GM12864 (cell line): ENCODE results near the gene CAVIN1.
"Not testable (repeated sequence)": the region's sequence is repeated elsewhere in the genome, so short reads cannot be mapped to it uniquely, and the experiment has no call there.

ENCODE experiments used
- DNase-seq: peaks from one replicate; pipeline ENCODE4 v3.0.0-alpha.2; 2011; ENCODE audit warnings: low read depth
- H3K4me3 ChIP-seq: 2 replicates; pipeline ENCODE4 v1.5.1; 2011; ENCODE audit warnings: mild to moderate bottlenecking, low read depth, low read length, control low read depth
- TF ChIP-seq, protein P1 (sequence below): IDR thresholded peaks from 2 replicates; pipeline ENCODE4 v1.5.1; 2011; ENCODE audit warnings: low read depth, mild to moderate bottlenecking, moderate library complexity, low read length, control low read depth, inconsistent platforms; ENCODE audit errors: missing control alignments

CAVIN1 gene

GRCh38 chr17:42403150-42403549, 19.9 kb downstream of the CAVIN1 start:
- no peak overlapping the region for H3K4me3 ChIP-seq
- TF ChIP-seq, protein P1, sequence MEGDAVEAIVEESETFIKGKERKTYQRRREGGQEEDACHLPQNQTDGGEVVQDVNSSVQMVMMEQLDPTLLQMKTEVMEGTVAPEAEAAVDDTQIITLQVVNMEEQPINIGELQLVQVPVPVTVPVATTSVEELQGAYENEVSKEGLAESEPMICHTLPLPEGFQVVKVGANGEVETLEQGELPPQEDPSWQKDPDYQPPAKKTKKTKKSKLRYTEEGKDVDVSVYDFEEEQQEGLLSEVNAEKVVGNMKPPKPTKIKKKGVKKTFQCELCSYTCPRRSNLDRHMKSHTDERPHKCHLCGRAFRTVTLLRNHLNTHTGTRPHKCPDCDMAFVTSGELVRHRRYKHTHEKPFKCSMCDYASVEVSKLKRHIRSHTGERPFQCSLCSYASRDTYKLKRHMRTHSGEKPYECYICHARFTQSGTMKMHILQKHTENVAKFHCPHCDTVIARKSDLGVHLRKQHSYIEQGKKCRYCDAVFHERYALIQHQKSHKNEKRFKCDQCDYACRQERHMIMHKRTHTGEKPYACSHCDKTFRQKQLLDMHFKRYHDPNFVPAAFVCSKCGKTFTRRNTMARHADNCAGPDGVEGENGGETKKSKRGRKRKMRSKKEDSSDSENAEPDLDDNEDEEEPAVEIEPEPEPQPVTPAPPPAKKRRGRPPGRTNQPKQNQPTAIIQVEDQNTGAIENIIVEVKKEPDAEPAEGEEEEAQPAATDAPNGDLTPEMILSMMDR: peak; percentile 62
- no peak for DNase-seq

- DNase-seq: no peak
- H3K4me3 ChIP-seq: no peak overlapping the region
- TF ChIP-seq, protein P1: no peak
These were observed 20.9 kb downstream of the CAVIN1 start for GRCh38 chr17:42402117-42402516.

DNA sequence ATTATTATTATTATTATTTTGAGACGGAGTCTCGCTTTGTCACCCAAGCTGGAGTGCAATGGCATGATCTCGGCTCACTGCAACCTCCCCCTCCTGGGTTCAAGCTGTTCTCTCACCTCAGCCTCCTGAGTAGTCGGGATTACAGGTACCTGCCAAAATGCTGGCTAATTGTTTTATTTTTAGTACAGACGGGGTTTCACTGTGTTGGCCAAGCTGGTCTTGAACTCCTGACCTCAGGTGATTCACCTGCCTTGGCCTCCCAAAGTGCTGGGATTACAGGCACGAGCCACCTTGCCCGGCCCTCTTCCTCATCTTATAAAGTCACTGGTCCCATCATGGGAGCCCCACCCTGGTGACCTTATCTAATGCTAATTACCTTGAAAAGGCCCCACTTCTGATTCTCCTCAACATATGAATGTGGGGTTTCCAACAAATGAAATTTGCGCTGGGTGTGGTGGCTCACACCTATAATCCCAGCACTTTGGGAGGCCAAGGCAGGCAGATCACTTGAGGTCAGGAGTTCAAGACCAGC, 22.1 kb downstream of the CAVIN1 start:
- not testable (repeated sequence) for DNase-seq, H3K4me3 ChIP-seq

GRCh38 chr17:42399948-42400843, 22.9 kb downstream of the CAVIN1 start:
- TF ChIP-seq, protein P1: no peak
- H3K4me3 ChIP-seq: no peak overlapping the region
- DNase-seq: no peak

DNA sequence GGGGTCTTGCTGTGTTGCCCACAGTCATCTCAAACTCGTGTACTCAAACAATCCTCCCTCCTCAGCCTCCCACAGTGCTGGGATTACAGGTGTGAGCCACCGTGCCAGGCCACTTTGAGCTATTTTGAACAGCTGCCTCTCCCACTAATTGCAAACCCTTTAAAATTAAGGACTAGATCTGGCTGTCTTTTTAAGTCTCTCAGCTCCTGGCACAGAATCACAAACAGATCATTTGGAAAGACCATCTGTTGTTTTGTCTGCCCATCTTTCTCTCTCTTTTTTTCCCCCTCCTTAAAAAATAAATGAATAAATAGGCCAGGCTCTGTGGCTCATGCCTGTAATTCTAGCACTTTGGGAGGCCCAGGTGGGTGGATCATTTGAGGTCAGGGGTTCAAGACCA, 23.9 kb downstream of the CAVIN1 start:
- TF ChIP-seq, protein P1: no peak
- DNase-seq: no peak
- H3K4me3 ChIP-seq: no peak overlapping the region

DNA sequence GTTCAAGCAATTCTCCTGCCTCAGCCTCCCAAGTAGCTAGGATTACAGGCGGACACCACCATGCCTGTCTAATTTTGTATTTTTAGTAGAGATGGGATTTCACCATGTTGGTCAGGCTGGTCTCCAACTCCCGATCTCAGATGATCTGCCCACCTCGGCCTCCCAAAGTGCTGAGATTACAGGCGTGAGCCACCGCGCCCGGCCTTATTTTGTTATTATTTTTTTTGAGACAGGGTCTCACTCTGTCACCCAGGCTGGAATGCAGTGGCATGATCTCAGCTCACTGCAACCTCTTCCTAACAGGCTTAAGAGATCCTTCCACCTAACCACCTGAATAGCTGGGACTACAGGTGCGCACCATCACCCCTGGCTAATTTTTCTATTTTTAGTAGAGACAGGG, 27.5 kb downstream of the CAVIN1 start:
- not testable (repeated sequence) for DNase-seq, H3K4me3 ChIP-seq

- TF ChIP-seq, protein P1: no peak
- no peak for DNase-seq
- no peak overlapping the region for H3K4me3 ChIP-seq
These were observed 28.2 kb downstream of the CAVIN1 start for GRCh38 chr17:42394838-42395237.

DNA sequence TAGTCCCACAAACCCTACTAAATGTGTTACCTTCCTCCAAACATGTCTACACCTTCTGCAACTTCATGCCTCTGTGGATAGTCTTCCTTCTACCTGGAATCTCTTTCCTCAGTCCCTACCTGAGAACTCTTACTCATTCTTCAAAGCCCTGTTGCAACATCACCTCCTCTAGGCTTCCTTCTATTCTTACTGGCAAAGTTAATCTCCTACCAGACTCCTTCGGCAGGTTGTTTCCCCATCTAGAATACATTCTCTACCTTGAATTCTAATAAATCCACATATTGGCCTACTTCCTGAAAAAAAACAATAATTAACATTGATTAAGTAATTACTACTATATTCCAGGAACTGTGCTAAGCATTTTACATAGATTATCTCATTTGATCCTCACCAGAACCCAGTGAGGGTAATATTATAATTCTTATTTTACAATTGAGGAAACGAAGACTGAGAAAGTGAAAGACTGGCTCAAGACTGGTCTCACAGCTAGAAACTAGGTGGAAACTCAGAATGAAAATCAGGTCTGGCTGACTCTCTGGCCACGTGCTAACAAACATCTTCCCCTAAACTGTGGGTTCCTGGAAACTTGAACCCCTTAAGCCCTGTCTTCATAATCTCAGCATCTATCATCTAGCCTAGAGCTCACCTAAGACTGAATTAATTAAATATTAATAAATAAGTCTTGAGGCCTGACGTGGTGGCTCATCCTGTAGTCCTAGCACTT, 30.2 kb downstream of the CAVIN1 start:
- TF ChIP-seq, protein P1: no peak

GRCh38 chr17:42391439-42391838, 31.6 kb downstream of the CAVIN1 start:
- not testable (repeated sequence) for H3K4me3 ChIP-seq, DNase-seq

More for the DNA sequence above, 30.2 kb downstream of the CAVIN1 start:
- peak; percentile 67 for DNase-seq
- no peak overlapping the region for H3K4me3 ChIP-seq
